Activated naive CD4-positive, alpha-beta T cell treated with anti-CD3 and anti-CD28 coated beads, Interleukin-2, amount 50 U/mL, for 16 hours (primary cell): Measurements from ENCODE around the gene PRDX3.

Experiments
- DNase-seq: peaks from one replicate; pipeline ENCODE4 v3.0.0-alpha.2; 2020

PRDX3 gene

GRCh38 chr10:119119400-119119799, 59.2 kb downstream of the PRDX3 start:
- no peak for DNase-seq

- no peak for DNase-seq
Measured at GRCh38 chr10:119118231-119118630, 60.4 kb downstream of the PRDX3 start.
